Endodermal cell (in vitro differentiated cells): ENCODE results near the gene ZSCAN16. TPM values are rescaled to one million over a fixed set of nuclear protein-coding genes. Genes with fewer than 3 reads are reported as not detected.
A peak's percentile ranks its signal among the peaks of the same experiment; 100 is the strongest.
"Not testable (repeated sequence)": the region's sequence is repeated elsewhere in the genome, so short reads cannot be mapped to it uniquely, and the experiment has no call there.

Experiments
- DNase-seq: peaks from one replicate; pipeline ENCODE4 v3.0.0-alpha.2; 2017
- H3K27ac ChIP-seq: 2 replicates; pipeline ENCODE4 v1.5.1; 2013; ENCODE audit warnings: mild to moderate bottlenecking, low read depth, low read length, moderate library complexity
- H3K27me3 ChIP-seq: 2 replicates; pipeline ENCODE4 v1.6.1; 2013; ENCODE audit warnings: mild to moderate bottlenecking, low read length, moderate library complexity; ENCODE audit not compliant: insufficient read depth, control insufficient read depth, poor library complexity, severe bottlenecking
- H3K36me3 ChIP-seq: 2 replicates; pipeline ENCODE4 v1.7.0; 2013; ENCODE audit warnings: mild to moderate bottlenecking, low read length, moderate library complexity; ENCODE audit not compliant: control insufficient read depth, insufficient read depth
- H3K4me1 ChIP-seq: one replicate; pipeline ENCODE4 v1.7.0; 2013; ENCODE audit warnings: low read length; ENCODE audit not compliant: control insufficient read depth, insufficient read depth
- H3K4me3 ChIP-seq: 2 replicates; pipeline ENCODE4 v1.5.1; 2013; ENCODE audit warnings: mild to moderate bottlenecking, low read length, moderate library complexity
- H3K9ac ChIP-seq: 2 replicates; pipeline ENCODE4 v1.6.1; 2013; ENCODE audit warnings: mild to moderate bottlenecking, low read length, moderate library complexity; ENCODE audit not compliant: poor library complexity, severe bottlenecking; ENCODE audit errors: extremely low read depth
- H3K9me3 ChIP-seq: 2 replicates; pipeline ENCODE4 v1.6.1; 2013; ENCODE audit warnings: mild to moderate bottlenecking, low read length, moderate library complexity; ENCODE audit not compliant: control insufficient read depth
- H3K27ac Mint-ChIP-seq: 2 replicates; pipeline ENCODE4 v1.8.0; 2020; ENCODE audit warnings: mixed read lengths
- H3K27me3 Mint-ChIP-seq: 2 replicates; pipeline ENCODE4 v1.8.0; 2021; ENCODE audit warnings: mild to moderate bottlenecking, mixed read lengths; ENCODE audit not compliant: insufficient read depth
- H3K36me3 Mint-ChIP-seq: 2 replicates; pipeline ENCODE4 v1.8.0; 2020; ENCODE audit warnings: low read depth, mixed read lengths
- H3K4me1 Mint-ChIP-seq: 2 replicates; pipeline ENCODE4 v1.8.0; 2020; ENCODE audit warnings: mixed read lengths
- H3K4me3 Mint-ChIP-seq: 2 replicates; pipeline ENCODE4 v1.8.0; 2020; ENCODE audit warnings: mild to moderate bottlenecking, moderate library complexity, mixed read lengths
- H3K9me3 Mint-ChIP-seq: 2 replicates; pipeline ENCODE4 v1.8.0; 2020; ENCODE audit warnings: mild to moderate bottlenecking, mixed read lengths
- WGBS, 2 experiments: methylation state at CpG; one replicate each; pipeline versions ENCODE4 v1.1.5 to v1.1.7; 2013; ENCODE audit warnings: missing lambda C conversion rate in 2 of 2, mixed read lengths in 1 of 2; ENCODE audit not compliant: insufficient coverage in 1 of 2, insufficient read length in 1 of 2; 5-methylcytosine and 5-hydroxymethylcytosine counted together
- total RNA-seq, 2 donors: library from RNA; stranded (reverse); fragmentation: NEBNext Ultra II Directional in 1 of 2; extraction: Animal tissue kit (Norgen Biotek cat#: 25700) in 1 of 2; gene quantifications; 2 replicates in 1 of 2; 3 replicates in 1 of 2; pipeline ENCODE4 v1.2.1, GENCODE V29; 2021
- TF ChIP-seq, protein P1 (sequence below): fragments of 200-600 bp; sonication (generic); conservative IDR thresholded peaks from 2 replicates; pipeline ENCODE4 v1.5.0; 2021; ENCODE audit warnings: antibody characterized with exemption, mild to moderate bottlenecking

The ZSCAN16 gene
- total RNA-seq, 2 donors from 2014 or later: 6.0 to 7.4 TPM

DNA sequence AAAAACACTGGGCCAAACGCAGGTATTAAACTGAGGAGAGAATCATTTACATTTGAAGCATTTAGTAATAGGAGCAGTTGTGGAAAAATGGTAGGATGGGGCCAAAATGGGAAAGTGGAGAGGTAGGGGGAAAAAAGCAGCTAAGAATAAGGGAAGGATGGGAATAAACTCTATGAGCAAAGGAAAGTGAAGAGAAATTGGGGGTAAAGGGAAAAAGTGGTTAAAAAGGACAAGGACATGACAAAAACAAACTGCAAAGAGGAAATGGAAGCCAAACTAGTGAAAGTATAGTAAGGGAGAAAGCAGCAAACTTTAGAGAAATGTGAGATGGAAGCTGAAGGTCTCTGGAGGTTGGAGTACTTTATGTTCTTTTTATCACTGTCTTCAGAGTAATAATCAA lies 6.2 kb upstream of the ZSCAN16 start:
- Histone ChIP-seq H3K4me1 (no peaks in the 10 kb centered on the region), H3K9ac (no peak overlapping the region), H3K36me3 (peaks cover 17% of the 10 kb centered on the region), H3K4me3 (no peak overlapping the region), H3K27ac (no peak overlapping the region), H3K27me3 (no peaks in the 10 kb centered on the region), H3K9me3 (no peaks in the 10 kb centered on the region)
- H3K36me3 Mint-ChIP-seq: peaks cover 44% of the 10 kb centered on the region
- DNase-seq: no peak
- peaks cover 8% of the 10 kb centered on the region for H3K27me3 Mint-ChIP-seq
- H3K9me3 Mint-ChIP-seq: peaks cover 10% of the 10 kb centered on the region
- peaks cover 6% of the 10 kb centered on the region for H3K4me1 Mint-ChIP-seq
- H3K4me3 Mint-ChIP-seq: no peak overlapping the region
- TF ChIP-seq, protein P1, sequence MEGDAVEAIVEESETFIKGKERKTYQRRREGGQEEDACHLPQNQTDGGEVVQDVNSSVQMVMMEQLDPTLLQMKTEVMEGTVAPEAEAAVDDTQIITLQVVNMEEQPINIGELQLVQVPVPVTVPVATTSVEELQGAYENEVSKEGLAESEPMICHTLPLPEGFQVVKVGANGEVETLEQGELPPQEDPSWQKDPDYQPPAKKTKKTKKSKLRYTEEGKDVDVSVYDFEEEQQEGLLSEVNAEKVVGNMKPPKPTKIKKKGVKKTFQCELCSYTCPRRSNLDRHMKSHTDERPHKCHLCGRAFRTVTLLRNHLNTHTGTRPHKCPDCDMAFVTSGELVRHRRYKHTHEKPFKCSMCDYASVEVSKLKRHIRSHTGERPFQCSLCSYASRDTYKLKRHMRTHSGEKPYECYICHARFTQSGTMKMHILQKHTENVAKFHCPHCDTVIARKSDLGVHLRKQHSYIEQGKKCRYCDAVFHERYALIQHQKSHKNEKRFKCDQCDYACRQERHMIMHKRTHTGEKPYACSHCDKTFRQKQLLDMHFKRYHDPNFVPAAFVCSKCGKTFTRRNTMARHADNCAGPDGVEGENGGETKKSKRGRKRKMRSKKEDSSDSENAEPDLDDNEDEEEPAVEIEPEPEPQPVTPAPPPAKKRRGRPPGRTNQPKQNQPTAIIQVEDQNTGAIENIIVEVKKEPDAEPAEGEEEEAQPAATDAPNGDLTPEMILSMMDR: no peak
- 91% methylated on average over 1 of the region's 1 CpG; no CpG with 5 or more reads in 1 of the 2 experiments for WGBS, 2 experiments
- H3K27ac Mint-ChIP-seq: no peak overlapping the region

DNA sequence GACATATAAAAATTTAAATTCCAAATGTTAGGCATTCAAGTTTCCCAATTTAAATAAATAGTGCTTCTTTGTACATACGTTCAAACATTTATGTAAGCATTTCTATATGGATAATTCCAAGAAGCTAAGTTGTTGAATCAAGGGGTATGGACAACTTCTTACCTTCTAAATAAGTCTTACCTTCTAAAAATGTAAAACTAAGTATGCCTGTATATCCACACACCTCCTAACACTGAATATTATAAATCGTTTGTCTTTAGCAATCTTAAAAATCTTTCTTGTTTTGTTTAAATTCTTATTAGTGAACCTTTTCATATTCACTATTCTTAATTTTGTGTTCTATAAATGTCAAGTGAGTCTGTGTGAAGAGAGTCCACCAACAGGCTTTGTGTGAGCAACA lies 2.5 kb upstream of the ZSCAN16 start:
- H3K4me3 Mint-ChIP-seq: no peak overlapping the region
- WGBS, 2 experiments: 100% methylated on average over 1 of the region's 2 CpGs; no CpG with 5 or more reads in 1 of the 2 experiments
- Histone ChIP-seq H3K27me3 (no peaks in the 10 kb centered on the region), H3K9ac (no peak overlapping the region), H3K4me3 (no peak overlapping the region), H3K4me1 (no peaks in the 10 kb centered on the region), H3K9me3 (no peaks in the 10 kb centered on the region), H3K27ac (no peak overlapping the region), H3K36me3 (peaks cover 23% of the 10 kb centered on the region)
- H3K36me3 Mint-ChIP-seq: peaks cover 25% of the 10 kb centered on the region
- H3K4me1 Mint-ChIP-seq: peaks cover 12% of the 10 kb centered on the region
- DNase-seq: no peak
- TF ChIP-seq, protein P1: no peak
- H3K27me3 Mint-ChIP-seq: no peaks in the 10 kb centered on the region
- H3K27ac Mint-ChIP-seq: no peak overlapping the region
- H3K9me3 Mint-ChIP-seq: no peaks in the 10 kb centered on the region

DNA sequence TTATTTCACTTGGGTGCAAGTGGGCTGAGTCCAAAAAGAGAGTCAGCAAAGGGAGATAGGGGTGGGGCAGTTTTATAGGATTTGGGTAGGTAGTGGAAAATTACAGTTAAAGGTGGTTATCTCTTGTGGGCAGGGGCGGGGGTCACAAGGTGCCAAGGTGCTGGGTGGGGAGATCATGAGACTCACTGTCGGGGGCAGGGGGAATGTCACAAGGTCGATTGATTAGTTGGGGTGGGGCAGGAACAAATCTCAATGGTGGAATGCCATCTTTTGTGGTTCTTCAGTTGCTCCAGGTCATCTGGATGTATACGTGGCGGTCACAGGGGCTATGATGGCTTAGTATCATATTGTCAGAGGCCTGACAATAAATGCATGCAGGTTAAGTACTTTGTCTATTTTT lies 2.1 kb upstream of the ZSCAN16 start:
- Mint-ChIP-seq H3K36me3 (peaks cover 28% of the 10 kb centered on the region), H3K4me1 (peaks cover 12% of the 10 kb centered on the region)
- H3K9me3 Mint-ChIP-seq, H3K9me3 ChIP-seq, H3K4me3 Mint-ChIP-seq, H3K27ac ChIP-seq, H3K9ac ChIP-seq, H3K4me1 ChIP-seq, H3K27ac Mint-ChIP-seq, DNase-seq, H3K4me3 ChIP-seq, H3K27me3 Mint-ChIP-seq, H3K27me3 ChIP-seq: not testable (repeated sequence)
- peaks cover 23% of the 10 kb centered on the region for H3K36me3 ChIP-seq
- 92% methylated on average over 5 of the region's 5 CpGs; no CpG with 5 or more reads in 1 of the 2 experiments for WGBS, 2 experiments

DNA sequence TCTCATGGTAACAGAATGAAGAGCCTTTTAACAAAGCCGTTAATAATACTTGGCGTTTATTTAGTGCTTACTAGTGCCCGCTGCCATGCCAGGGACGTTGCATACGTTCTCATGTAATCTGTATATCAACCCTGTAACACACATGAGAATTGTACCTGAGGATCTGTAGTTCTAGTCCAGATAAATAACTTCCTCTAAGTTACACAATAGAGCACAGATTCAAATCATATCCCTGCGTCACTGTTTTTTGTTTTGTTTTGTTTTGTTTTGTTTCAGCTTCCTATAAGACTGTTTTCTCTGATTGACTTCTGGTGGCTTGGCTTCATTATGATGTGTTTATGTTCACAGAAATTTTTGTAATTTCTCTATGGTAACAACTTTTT lies 553 bp downstream of the ZSCAN16 start:
- peaks cover 39% of the 10 kb centered on the region for H3K36me3 ChIP-seq
- H3K4me3 ChIP-seq: peak overlapping the region; percentile 84
- TF ChIP-seq, protein P1: no peak
- H3K27ac ChIP-seq: no peak overlapping the region
- DNase-seq: no peak
- peaks cover 41% of the 10 kb centered on the region for H3K36me3 Mint-ChIP-seq
- peak overlapping the region; percentile 90 for H3K4me3 Mint-ChIP-seq
- H3K4me1 Mint-ChIP-seq: peaks cover 12% of the 10 kb centered on the region
- H3K9ac ChIP-seq: peak overlapping the region; percentile 39
- no peaks in the 10 kb centered on the region for H3K4me1 ChIP-seq
- H3K9me3 Mint-ChIP-seq: no peaks in the 10 kb centered on the region
- no peaks in the 10 kb centered on the region for H3K27me3 ChIP-seq
- 70 to 85% methylated on average over 5 to 6 of the region's 6 CpGs for WGBS, 2 experiments
- H3K9me3 ChIP-seq: no peaks in the 10 kb centered on the region
- no peaks in the 10 kb centered on the region for H3K27me3 Mint-ChIP-seq
- peak overlapping the region; percentile 95 for H3K27ac Mint-ChIP-seq
